Thoracic aorta (tissue), 2 donors: Measurements from ENCODE around the gene NOS1. TPM values are rescaled to one million over a fixed set of nuclear protein-coding genes. Genes with fewer than 3 reads are reported as not detected.
"Not testable (repeated sequence)": the region's sequence is repeated elsewhere in the genome, so short reads cannot be mapped to it uniquely, and the experiment has no call there.

Experiments used
- ATAC-seq: fragments of 150-250 bp; one replicate; pipeline ENCODE4 v1.8.0; 2017; ENCODE audit warnings: low read depth; ENCODE audit not compliant: insufficient number of reproducible peaks, low FRiP score
- DNase-seq: peaks from one replicate; pipeline ENCODE4 v3.0.0-alpha.2; 2020; ENCODE audit warnings: low spot score
- H3K27ac ChIP-seq, 2 donors: fragments of 200-600 bp; sonication (generic); 1 replicate in 1 of 2; 2 replicates in 1 of 2; pipeline ENCODE4 v1.5.1; 2016; ENCODE audit warnings: mild to moderate bottlenecking in 2 of 2, moderate library complexity in 2 of 2
- H3K27me3 ChIP-seq: fragments of 200-600 bp; sonication (generic); replicated peaks from 2 replicates; pipeline ENCODE4 v1.6.0; 2016; ENCODE audit warnings: mild to moderate bottlenecking; ENCODE audit not compliant: insufficient read depth
- H3K36me3 ChIP-seq: fragments of 200-600 bp; sonication (generic); one replicate; pipeline ENCODE4 v1.5.1; 2016
- H3K4me1 ChIP-seq, 2 donors: fragments of 200-600 bp; sonication (generic); 1 replicate in 1 of 2; 2 replicates in 1 of 2; pipeline versions ENCODE4 v1.5.1 to v1.6.0; 2016; ENCODE audit warnings: low read depth in 2 of 2, mild to moderate bottlenecking in 1 of 2; ENCODE audit not compliant: control insufficient read depth in 1 of 2
- H3K4me3 ChIP-seq: fragments of 200-600 bp; sonication (generic); 2 replicates; pipeline ENCODE4 v1.5.1; 2016; ENCODE audit warnings: mild to moderate bottlenecking
- H3K9me3 ChIP-seq: fragments of 200-600 bp; sonication (generic); 2 replicates; pipeline ENCODE4 v1.5.1; 2016
- CTCF ChIP-seq: fragments of 200-600 bp; sonication (generic); IDR thresholded peaks from one replicate; pipeline ENCODE4 v1.5.1; 2019; ENCODE audit warnings: antibody characterized with exemption
- total RNA-seq, 2 donors: library from RNA; depleted of rRNA; stranded (reverse); fragments of >200 nt; gene quantifications; one replicate each; pipeline versions ENCODE4 v1.1.0 to v1.2.3, GENCODE V29; 2016

The NOS1 gene
- total RNA-seq, 2 donors from 2014 or later: 0.07 to 0.14 TPM

- no peaks in the 10 kb centered on the region for H3K36me3 ChIP-seq
- ATAC-seq (no peak), DNase-seq (no peak)
- H3K4me3 ChIP-seq: no peak overlapping the region
- TF ChIP-seq CTCF: no peak
- H3K27ac ChIP-seq: no peak overlapping the region
- no peaks in the 10 kb centered on the region for H3K4me1 ChIP-seq
- no peaks in the 10 kb centered on the region for H3K27me3 ChIP-seq
- H3K9me3 ChIP-seq: no peaks in the 10 kb centered on the region
Measured at GRCh38 chr12:117387832-117388231, 26.4 kb upstream of the NOS1 start.

- no peak overlapping the region for H3K27ac ChIP-seq
- no peak overlapping the region for H3K4me3 ChIP-seq
- DNase-seq: no peak
- H3K36me3 ChIP-seq: no peaks in the 10 kb centered on the region
- no peaks in the 10 kb centered on the region for H3K4me1 ChIP-seq
- no peaks in the 10 kb centered on the region for H3K27me3 ChIP-seq
- no peak for TF ChIP-seq CTCF
- no peak for ATAC-seq
- no peaks in the 10 kb centered on the region for H3K9me3 ChIP-seq
Measured at GRCh38 chr12:117384735-117385134, 23.3 kb upstream of the NOS1 start.

- H3K27me3 ChIP-seq: no peaks in the 10 kb centered on the region
- ATAC-seq (no peak), DNase-seq (no peak)
- no peaks in the 10 kb centered on the region for H3K9me3 ChIP-seq
- no peaks in the 10 kb centered on the region for H3K36me3 ChIP-seq
- no peak for TF ChIP-seq CTCF
- no peak overlapping the region for H3K27ac ChIP-seq
- no peaks in the 10 kb centered on the region for H3K4me1 ChIP-seq
- no peak overlapping the region for H3K4me3 ChIP-seq
Measured at GRCh38 chr12:117380083-117380482, 18.7 kb upstream of the NOS1 start.

GRCh38 chr12:117377758-117378157 is 16.3 kb upstream of the NOS1 start:
- Histone ChIP-seq H3K4me1 (no peaks in the 10 kb centered on the region), H3K27ac (no peak overlapping the region), H3K27me3 (no peaks in the 10 kb centered on the region), H3K36me3 (no peaks in the 10 kb centered on the region), H3K4me3 (no peak overlapping the region), H3K9me3 (no peaks in the 10 kb centered on the region)
- no peak for TF ChIP-seq CTCF
- ATAC-seq (no peak), DNase-seq (no peak)

- Histone ChIP-seq H3K27ac (no peak overlapping the region), H3K27me3 (no peaks in the 10 kb centered on the region), H3K4me1 (no peaks in the 10 kb centered on the region), H3K4me3 (no peak overlapping the region), H3K36me3 (no peaks in the 10 kb centered on the region), H3K9me3 (no peaks in the 10 kb centered on the region)
- ATAC-seq: no peak
- DNase-seq: no peak
- TF ChIP-seq CTCF: no peak
Measured at GRCh38 chr12:117370588-117370987, 9.2 kb upstream of the NOS1 start.

GRCh38 chr12:117370000-117370399 is 8.6 kb upstream of the NOS1 start:
- not testable (repeated sequence) for H3K4me3 ChIP-seq, ATAC-seq, H3K36me3 ChIP-seq, H3K4me1 ChIP-seq, H3K27me3 ChIP-seq, H3K9me3 ChIP-seq, DNase-seq, H3K27ac ChIP-seq
